Colon (tissue), 2 donors: ENCODE measurements around the gene ANKUB1.

ENCODE experiments used
- FAIRE-seq: peaks from 2 replicates; lab custom pipeline; 2012; peaks lifted over from hg19 to GRCh38; lab: Jason Lieb, UNC
- donor health status: control.
- donor health status: control.

ANKUB1 gene

DNA sequence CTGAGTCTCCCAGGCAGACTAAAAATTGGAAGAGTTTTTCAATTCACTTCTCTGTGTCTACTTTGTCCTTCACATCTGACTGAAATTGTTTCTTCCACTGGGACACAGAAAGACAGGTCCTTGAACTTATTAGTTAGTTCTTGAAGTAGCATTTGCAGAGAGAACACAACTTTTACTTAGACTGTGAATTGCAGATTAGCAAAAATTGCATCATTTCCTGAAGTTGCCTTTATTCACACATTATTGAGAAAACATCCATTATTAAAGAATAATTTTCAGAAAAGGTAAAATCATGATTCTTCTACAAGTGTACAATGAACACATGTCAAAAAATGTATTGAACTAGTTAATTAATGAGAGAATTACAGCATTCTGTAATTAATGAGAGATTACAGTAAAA, 38.6 kb downstream of the ANKUB1 start:
- no peak for FAIRE-seq

DNA sequence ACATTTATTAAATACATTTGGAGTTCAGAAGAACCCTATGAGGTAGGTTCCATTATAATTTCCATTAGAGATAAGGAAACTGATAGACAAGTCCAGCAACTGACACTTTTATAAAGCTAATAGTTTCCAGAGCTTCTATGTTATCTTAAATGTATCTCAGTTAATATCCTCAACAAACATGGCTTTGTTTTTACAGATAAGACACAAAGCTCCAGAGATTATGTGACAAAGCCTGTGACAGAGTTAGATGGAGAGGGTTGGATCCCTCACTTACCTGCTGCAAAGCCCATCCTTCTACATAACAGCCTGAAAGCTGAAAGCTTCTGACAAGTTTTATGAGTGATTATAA, 39.6 kb downstream of the ANKUB1 start:
- FAIRE-seq = no peak

DNA sequence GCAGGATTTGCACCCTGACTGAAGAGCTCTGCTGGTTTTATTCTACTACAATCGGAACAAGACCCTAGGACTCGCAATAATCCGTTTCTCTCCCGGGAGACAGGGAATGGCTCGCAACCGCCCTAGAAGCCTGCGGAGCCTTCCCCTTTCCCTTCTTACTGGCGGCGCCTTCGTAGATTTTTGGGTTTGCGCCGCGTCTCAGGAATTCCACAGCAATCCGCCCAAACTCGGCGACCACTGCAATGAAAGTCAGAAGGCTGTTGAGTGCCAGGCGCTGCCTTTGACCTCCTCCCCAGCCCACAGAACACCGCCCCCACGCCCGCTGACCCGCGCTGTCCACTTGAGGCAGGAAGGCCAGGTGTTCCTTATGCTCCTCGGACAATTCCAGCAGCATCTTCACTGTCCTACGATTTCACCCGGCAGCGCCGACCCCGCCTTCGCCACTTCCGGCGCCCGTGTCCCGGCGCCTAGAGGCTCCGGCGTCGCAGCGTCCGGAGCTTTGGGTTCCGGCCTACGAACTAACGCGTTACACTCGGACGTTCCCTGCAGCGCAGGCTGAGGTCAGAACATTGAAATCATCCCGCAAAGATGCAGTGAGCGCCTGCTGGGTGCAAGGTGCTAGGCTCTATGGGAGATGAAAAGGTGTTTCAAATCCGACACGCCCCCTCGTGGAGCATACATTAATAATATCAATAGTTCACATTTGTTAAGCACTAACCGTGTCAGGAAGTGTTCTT, 40.1 kb downstream of the ANKUB1 start, which contains the start of gene COMMD2:
Gene COMMD2, minus strand, starts transcription at position 439 of the 737 bp plus-strand sequence. Its CDS starts 45 bp downstream, at position 394.
- FAIRE-seq = no peak

DNA sequence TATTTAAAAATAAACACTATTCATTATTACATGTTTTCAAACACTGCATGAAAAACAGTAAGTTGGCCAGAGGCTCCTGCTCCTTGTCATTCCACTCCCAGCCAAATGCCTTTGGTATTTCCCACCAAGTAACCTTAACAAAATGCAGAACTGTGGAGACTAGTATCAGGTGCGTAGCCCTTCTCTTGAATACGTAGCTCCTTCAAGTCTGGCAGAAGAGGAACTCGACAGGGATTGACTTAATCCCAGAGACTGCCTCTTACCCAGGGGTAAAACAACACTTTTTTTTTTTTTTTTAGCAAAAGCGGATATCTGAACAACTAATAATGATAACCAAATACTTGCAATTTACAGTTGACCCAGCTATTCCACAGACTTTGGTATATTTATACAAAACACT, 40.8 kb downstream of the ANKUB1 start:
- no peak for FAIRE-seq

DNA sequence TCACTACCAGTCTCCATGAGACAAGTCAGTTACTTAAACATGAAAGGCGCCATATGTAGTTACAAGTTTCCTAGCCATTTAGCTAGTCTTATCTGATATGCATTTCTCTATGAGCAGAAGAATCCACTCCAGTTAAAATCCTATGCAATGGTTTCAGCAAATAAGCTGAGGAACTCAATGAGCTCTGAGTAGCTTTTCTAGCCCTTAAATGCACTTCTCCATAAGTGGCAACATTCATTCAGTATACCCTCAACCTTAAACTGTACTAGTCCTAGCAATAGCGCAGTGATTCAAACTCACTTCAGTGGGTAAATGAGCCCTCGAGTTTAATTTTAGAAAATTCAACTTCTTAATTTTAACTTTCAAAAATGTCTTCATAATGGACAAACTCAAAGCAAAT, 47.7 kb downstream of the ANKUB1 start:
- no peak for FAIRE-seq

DNA sequence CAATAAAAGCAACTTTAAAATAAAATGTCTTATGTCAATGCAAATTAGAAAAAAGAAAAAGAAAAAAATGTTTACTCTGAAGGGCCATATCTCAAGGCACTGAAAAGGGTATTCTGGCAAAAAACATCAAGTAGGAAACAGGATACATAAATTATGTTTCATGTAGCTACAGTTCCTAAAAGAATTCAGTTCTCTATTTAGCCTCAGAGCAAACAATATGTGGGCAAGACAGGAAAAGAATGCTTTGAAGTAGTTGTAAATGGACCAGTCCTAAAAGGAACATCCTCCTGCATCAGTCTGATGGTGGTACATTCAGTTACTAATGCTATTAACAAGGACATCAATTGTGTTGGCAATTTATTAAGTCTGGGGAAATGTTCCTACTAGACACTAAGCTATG, 48.2 kb downstream of the ANKUB1 start:
- no peak for FAIRE-seq

DNA sequence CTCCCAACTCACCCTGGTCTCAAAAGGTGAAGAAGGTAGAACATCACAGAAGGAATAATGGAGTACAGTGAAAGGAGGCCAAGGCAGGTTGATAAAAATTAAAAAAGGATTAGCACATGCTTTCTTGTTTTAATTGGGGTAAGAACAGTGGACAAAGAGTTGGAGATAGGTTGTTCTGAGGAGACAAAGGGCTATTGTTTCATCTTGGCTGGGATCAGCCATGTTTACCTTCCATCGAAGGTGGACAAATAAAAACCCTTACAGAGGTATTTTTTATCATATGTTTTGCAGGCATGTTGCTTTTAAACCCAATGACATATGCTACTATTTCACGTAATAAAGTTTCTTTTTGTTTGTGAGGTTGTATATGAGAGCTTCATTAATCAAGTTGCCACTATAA, 53.0 kb downstream of the ANKUB1 start:
- FAIRE-seq = no peak

DNA sequence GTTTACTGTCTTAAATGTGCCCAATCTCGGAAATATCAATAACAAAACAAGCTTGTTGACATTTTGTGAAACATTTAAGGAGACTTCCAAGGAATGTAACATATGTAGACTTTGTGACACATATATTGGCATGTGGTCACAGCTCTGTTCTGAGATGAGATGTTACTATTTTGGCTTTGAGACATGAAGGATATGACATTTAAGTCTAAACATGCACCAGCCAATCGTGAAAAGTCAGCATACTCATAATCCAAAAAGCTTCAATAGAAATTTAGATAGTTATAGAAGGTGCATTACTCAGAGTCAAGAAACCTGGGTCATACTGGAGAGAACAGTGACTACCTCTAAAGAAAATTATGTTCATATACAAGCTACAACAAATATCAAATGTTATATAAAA, 53.5 kb downstream of the ANKUB1 start:
- no peak for FAIRE-seq

DNA sequence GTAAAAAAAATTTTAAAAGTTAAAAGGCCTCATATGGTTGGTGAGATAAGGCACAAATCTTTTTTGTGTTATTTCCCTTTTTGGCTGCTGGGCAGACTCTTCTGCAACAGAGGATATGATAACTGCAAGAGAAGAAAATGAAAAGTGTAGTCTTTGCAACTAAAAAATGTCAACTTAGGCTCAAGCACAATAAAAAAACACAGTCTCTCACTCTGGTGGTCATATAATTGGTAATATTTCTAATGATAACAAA, 55.5 kb downstream of the ANKUB1 start:
- FAIRE-seq = no peak

DNA sequence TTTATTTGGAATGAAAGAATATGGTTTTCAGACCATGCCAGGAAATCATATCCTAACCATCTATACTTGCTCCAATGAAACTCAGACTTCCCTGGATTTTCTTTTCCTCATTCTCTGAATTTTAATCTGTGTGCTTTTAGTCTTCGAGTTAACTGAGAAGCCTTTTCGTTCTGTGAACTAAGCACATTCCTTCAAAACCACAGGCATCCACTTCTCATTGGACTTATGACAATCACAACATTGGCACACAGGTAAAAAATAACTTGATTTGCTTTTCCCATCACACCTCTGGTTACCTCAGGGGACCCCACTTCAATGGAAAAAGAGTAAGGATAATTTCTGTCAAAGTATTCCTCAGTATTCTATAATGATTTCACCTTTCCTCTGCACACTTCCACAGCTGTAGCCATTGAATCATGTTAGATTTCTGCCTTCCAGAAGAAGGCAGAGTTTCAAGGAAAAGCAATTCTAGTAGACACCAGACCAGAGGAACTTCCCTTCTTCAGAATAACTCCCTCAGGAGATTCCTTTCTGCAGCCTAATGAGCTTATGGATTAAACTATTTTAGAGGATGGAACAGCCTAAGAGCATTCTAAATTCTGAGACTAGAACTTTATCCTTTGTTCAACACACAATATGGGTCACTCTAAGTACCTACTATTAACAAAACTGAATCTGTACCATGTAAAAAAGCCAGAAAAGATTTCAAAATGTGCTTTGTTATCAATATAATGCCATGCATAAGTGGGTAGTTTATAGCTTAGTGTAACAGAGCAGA, 56.0 kb downstream of the ANKUB1 start:
- no peak for FAIRE-seq

DNA sequence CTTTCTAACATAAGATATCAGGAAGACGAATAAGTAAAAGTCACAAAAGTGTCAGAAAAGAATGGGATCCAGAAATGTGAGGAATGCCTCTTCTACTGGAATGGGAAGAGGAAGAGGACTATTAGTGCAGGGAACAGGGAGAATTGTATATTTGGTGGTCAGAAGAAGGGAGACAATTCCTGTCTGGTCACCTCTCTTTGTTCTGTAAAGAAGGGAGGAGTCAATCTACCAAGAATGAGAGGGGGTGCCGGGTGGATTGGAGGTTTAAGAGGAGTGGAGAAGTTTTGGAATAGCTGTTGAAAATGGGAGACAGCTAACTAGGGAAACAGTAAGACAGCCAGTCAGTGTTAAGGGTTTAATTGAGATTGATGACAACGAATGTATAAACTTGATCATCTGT, 60.1 kb downstream of the ANKUB1 start:
- no peak for FAIRE-seq

DNA sequence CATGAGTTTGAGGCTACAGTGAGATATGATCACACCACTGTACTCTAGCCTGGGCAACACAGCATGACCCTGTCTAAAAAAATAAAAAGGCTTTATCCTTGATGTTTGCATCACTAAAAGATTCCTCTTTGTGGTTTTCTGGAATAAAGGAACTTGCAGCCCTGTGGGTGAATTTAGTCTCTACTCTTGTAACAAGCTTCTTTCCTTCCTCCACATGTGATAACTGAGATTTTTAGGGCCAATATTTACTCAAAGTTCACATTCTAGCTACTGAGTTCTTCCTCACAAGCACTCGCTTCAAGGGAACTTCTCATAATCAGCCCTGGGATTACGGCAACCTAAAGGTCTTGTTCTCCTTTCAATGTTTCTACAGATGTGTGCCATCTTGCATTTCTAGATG, 64.7 kb downstream of the ANKUB1 start:
- no peak for FAIRE-seq

DNA sequence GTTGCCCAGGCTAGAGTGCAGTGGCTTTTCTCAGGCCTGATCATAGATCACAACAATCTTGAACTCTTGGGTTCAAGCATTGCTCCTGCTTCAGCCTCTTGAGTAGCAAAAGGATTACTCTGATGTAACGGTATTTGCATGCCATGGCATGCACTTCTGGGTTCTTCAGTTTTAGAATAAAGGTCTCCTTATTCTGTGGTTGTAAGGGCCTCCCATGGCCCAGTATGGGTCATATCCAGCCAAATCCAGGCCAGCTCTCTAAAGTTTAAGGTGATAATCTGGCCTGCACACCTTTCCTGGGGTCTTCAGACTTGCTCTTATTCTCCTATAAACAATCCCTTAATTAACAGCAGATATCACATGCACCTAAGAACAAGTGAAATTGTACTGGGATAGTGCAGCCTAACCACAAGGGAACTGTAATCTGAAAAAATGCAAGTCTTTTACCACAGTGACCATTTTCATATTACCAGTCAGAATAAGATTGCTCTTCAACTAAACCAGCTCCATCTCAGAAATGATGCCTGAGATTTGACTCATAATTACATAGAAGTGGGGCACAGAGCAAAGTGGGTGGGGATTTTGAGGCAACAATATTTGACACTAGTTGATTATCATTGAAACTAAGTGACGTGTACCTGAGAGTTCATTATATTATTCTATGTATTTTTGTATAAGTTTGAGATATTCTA, 65.5 kb downstream of the ANKUB1 start:
- no peak for FAIRE-seq

DNA sequence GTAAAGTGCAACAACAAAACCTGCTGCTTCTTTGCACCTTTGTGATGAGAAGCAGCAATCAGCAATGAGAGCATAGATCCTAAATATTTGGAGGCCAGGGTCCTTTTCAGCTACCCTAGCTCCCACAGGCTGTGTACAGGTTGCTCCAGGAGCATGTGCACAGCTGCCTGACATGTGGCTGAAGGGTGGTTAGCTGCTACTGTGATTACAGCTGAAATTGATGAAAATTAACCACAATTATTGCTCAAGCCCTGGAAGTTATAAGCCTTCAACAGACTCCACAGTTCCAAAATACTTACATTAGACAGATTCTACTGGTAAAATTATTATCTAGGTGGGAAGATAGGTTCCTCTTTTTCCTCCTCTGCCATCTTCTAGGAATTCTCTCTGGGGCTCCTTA, 68.6 kb downstream of the ANKUB1 start:
- FAIRE-seq = no peak

DNA sequence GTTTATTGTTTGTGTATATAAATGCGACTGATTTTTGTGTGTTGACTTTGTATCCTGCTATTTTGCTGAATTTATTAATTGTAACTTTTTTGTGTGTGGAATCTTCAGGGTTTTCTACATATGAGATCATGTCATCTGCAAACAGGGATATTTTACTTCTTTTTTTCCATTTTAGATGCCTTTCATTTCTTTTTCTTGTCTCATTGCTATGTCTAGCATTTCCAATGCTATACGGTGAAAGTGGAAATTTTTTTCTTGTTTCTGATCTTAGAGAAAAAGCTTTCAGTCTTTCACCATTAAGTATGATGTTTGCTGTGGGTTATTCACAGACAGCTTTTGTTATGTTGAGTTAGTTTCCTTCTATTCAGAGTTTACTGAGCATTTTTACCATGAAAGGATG, 71.4 kb downstream of the ANKUB1 start:
- no peak for FAIRE-seq

DNA sequence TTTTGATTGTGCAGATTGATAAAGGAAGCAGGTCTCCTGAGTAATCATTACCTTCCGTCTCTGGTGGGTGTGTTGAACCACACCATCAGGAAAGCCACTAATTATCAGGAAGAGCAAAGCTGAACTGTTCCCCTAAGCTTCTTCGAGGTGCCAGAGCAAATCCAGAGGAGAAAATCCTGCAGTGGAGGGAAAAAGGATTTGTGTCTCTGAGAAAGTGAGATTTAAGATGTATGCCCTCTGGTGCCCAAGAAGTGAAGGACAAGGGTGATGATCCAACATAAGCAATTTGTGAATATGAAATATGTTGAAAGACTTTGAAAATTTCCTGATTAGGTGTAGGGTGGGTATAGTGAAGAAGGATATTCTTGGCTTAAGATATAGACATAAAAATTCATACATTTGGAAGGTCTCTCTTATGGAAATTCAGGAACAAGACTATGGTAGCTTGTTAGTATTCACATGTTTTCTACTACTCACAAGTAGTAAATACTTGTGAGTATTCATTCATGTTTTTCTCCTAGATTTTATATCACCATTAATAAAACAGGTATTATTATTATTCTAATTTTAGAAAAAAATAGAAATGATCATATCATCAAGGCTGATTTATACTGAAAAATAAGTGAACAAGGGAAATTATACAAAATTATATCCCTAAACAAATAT, 74.8 kb downstream of the ANKUB1 start:
- no peak for FAIRE-seq

DNA sequence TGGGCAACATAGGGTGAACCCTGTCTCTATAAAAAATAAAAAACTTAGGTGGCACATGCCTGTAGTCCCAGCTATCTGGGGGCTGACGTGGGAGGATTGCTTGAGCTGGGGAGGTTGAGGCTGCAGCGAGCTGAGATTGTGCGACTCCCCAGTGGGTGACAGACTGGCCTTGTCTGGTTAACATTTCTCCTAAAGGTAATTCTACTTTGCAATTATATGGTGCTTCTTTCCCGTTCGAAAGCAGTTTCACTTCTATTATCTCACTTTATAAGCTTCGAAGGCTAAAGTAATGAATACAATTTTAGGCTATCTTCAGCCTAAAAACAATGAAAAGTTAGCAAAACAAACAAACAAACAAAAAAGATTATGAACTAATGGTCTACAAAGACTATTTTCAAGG, 75.4 kb downstream of the ANKUB1 start:
- FAIRE-seq = no peak

DNA sequence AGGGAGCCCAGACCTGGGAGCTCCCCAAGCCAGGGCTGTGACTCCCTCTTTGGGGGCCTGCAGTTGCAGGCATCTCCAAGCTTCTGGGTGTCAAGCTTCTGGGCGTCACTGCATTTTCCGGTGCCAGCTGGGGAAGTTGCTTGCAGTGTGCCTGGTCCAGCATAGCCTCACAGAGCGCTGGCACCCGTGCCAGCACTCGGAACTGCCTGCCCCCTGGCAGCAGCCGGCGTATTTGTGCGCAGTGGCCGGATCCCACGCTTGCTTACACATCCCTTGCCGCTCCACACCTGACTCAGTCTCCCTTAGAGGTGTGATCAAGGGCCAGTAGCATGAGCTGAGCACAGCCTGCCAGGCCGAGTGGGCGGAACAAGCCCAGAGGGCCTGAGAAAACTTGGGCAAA, 77.1 kb downstream of the ANKUB1 start:
- no peak for FAIRE-seq

DNA sequence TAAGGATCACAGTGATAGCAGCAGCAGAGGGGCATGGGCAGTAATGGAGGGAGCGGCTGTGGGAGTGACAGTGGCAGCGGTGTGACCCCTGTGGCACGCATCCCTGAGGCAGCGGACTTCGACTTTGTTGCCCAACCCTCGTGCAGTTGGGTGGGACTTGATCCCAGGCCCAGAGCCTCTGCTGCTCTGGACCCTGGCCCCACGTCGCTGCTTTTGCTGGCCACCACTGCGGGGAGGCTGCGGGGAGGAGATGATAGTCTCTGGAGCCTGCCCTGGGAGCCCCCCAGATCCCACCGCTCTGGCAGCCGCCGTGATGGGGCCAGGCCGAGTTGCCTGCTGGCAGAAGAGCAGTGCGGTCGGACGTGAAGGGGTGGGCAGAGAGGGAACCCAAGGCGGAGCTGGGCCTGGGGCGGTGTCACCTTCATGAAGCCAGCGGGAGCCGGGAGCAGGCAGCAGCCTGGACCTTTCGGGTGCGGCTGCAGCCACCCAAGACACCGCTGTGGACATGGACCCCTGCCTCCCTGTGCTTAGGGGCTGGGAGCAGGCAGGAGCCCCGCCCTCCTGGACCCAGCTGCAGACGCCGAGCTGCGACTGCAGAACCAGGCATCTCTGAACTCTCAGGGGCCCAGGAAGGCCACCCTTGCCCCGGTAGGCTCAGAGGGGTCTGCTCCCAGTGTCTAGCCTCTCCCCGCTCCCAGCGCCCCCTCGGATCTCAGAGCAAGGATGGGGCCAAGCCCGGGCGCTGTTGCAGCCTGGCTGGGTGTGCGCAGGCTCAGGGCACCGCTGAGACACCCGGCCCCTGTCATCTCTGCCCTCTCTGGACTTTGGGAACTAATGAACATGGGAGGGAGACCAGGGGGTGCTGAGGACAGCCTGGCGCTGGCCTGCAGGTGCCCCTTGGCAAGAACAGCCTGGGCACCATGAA, 78.4 kb downstream of the ANKUB1 start:
- FAIRE-seq = no peak
